GM18505 (cell line): ENCODE results near the gene INPP5A.

ENCODE experiments used
- ATAC-seq: cut with Tn5 transposase; IDR thresholded peaks from one replicate; pipeline ENCODE4 v1.9.1; 2021; ENCODE audit not compliant: unreplicated experiment
- POLR2A ChIP-seq: IDR thresholded peaks from 4 replicates; pipeline ENCODE4 v1.6.1; 2011; ENCODE audit warnings: borderline replicate concordance; ENCODE audit not compliant: insufficient read depth, insufficient read length; ENCODE audit errors: extremely low read depth

Gene INPP5A

DNA sequence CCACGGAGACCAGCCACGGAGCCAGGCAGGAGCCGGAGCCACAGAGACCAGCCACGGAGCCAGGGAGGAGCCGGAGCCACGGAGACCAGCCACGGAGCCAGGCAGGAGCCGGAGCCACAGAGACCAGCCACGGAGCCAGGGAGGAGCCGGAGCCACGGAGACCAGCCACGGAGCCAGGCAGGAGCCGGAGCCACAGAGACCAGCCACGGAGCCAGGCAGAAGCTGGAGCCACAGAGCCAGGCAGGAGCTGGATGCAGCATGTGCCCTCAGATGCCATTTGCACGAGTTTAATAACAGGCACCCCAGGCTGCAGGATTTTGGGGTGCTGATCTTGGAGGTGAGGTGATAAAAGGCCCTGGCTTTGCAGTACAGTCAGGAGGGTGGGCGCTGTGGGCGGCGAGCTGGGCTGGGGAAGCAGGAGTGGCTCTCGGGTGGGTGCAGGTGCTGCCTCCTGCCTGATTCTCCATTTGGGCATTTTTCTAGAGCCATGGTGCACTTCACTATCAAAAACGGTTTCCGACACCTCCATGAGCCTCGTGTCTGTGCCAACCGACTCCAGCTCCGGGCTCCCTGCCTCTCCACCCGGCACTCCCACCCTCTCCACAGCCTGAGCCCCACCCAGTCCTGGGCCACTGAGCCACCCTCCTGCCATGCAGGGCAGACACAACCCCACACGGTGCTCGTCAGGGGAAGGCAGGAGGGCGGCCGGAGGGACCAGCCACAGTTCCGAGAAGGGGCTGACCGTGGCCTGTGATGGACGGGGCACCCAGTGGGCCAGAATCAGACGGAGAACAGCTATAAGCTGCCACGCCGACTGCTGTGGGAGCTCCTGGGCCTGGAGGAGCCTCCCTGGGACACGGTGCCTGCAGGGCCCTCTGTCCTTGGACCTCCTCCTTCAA lies 289.2 kb downstream of the INPP5A start:
- no peak for TF ChIP-seq POLR2A
- ATAC-seq, result no peak

DNA sequence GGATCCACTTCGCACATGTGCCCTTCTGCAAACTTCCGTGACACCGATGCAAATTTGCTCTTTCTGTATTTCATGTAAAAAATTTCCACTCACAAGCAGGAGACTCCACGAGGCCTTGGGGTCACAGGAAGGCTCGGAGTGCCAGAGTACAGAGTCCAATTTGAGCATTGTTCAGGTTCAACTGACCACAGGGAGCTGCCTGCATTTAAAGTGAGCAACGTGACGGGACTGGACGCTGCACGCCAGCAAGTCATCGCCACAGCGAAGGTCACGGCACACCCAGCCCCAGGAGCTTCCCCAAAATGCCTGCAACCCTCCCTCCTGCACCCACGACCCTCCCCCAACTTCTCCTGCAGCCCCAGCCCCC lies 289.8 kb downstream of the INPP5A start:
- no peak for TF ChIP-seq POLR2A
- no peak for ATAC-seq

DNA sequence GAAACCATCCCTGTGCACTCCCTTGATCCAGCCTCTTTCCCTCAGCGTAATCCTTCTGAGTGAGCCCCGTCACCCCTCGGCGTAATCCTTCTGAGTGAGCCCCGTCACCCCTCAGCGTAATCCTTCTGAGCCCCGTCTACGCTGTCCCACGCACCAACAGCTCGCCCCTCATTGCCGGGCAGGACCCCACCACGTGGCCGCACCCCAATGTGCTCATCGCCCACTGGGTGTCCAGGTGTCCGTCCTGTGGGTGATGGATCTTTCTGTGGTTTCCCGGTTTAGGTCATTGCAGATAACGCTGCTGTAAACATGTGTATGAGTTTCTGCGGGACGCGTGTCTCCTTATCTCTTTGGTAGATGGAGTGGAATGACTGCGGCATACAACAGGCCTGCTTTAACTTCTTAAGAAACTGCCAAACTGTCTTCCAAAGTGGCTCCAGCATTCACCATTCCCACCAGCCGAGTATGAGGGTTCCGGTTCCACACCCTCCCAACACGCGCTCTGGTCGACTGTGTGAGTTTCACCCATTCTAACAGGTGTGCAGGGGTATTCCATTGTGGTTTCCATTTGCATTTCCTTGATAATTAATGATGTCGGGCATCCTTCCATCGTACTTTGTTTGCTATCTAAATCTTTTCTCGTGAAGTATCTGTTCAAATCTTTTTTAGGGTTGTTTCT lies 290.4 kb downstream of the INPP5A start:
- ATAC-seq, result no peak
- TF ChIP-seq POLR2A, result no peak

DNA sequence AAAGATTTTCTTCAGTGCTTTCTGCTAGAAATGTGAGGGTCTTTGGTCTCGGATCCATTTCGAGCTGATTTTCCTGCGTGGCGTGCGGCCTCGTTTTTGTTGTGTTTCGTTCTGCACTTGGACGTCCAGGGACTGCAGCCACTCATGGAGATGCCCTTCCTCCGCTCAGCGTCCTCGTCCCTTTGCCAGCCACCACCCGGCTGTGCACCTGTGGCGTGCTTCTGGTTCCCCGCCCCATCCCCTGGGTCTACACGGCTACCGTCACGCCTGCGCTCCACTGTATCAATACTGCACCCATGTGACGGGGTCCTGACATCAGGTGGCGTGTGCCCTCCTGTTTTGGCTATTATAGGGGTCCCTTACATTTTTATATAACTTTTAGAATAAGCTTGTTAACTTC lies 291.1 kb downstream of the INPP5A start:
- no peak for ATAC-seq
- no peak for TF ChIP-seq POLR2A

DNA sequence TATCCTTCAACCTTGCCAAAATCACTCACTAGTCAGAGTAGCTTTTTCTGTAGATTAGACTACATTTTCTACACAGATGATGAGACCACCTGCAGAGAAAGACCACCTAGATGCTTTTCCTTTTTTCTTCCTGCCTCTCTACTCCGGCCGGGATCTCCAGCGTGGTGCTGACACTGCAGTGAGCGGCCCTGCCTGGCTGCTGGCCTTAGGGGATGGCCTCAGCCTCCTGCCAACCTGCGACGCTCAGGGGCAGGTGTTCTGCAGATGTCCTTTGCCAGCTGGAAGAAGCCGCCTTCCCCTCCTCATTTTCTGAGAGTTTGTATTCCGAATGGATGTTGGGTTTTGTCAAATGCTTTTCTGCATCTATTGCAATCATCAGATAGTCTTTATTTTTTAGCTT lies 291.8 kb downstream of the INPP5A start:
- no peak for ATAC-seq
- TF ChIP-seq POLR2A, result no peak

DNA sequence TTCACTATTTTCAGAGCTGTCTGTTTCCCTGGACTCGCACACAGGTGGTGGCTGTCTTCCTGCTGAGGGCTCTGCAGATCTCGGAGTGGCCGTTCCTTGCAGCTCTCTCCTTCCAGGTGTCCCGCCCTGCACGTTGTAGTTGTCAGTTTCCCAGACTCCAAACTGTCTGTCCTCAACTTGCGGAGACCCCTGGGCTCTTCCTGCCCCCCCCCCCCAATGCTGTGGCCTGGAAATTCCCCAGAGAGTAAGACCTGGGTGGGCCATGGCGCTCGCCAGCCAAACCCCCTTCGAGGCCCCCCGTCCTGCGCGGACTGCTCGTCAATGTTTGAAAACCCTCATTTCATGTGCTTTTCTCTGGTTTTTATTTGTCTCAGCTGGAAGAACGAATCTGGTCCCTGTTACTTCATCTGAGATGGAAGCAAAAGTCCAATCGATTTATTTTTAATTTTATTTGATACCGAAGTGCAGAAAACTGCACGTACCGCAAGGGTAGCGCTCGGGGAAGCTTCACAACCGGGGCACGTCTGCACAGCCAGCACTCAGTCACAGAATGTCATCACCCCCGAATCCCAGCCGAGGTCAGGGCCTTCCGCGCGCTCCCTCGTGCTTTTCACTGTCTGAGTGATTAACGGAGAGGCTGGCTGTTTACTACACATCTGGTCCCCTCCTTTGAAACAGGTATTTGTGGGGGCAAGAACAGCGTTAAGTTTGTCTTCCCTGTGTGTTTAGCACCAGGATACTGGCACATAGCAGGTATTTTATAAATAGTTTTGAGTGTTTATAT lies 294.8 kb downstream of the INPP5A start:
- TF ChIP-seq POLR2A, result no peak
- no peak for ATAC-seq
